GM21576 (cell line): ENCODE data around the gene PROSER3.

Experiments used
- ATAC-seq: cut with Tn5 transposase; IDR thresholded peaks from one replicate; pipeline ENCODE4 v1.9.1; 2021; ENCODE audit warnings: mild to moderate bottlenecking, moderate library complexity; ENCODE audit not compliant: unreplicated experiment

PROSER3 gene

GRCh38 chr19:35738021-35738886 is 19.7 kb upstream of the PROSER3 start:
- ATAC-seq: no peak

GRCh38 chr19:35738887-35739229 is 19.1 kb upstream of the PROSER3 start:
- ATAC-seq: no peak

GRCh38 chr19:35739275-35740107 is 18.5 kb upstream of the PROSER3 start:
- ATAC-seq: no peak

- ATAC-seq: peak; percentile 11
Observed at GRCh38 chr19:35740108-35740422, 17.9 kb upstream of the PROSER3 start.

- ATAC-seq: peak; percentile 46
Observed at GRCh38 chr19:35740423-35741202, 17.4 kb upstream of the PROSER3 start.

GRCh38 chr19:35741203-35741515 is 16.8 kb upstream of the PROSER3 start:
- no peak for ATAC-seq

GRCh38 chr19:35742121-35742724 is 15.8 kb upstream of the PROSER3 start, which contains the start of gene IGFLR1:
Gene IGFLR1, minus strand, starts transcription at chr19:35742452. Its CDS starts 1,272 bp downstream, at chr19:35741180.
- no peak for ATAC-seq

GRCh38 chr19:35743640-35744429 is 14.1 kb upstream of the PROSER3 start:
- no peak for ATAC-seq

- ATAC-seq: peak; percentile 33
Observed at GRCh38 chr19:35744430-35745327, 13.3 kb upstream of the PROSER3 start.

GRCh38 chr19:35745328-35746086 is 12.5 kb upstream of the PROSER3 start, which contains the start of the genes PSENEN and U2AF1L4:
Gene PSENEN, plus strand, starts transcription at chr19:35745651. Its CDS starts 280 bp downstream, at chr19:35745931.
Gene U2AF1L4, minus strand, starts transcription at chr19:35745418. Its CDS starts 27 bp downstream, at chr19:35745391.
- ATAC-seq: peak; percentile 36

GRCh38 chr19:35746087-35746462 is 11.9 kb upstream of the PROSER3 start:
- ATAC-seq: no peak

GRCh38 chr19:35746531-35746930 is 11.4 kb upstream of the PROSER3 start:
- no peak for ATAC-seq

- peak; percentile 65 for ATAC-seq
Observed at GRCh38 chr19:35748106-35749020, 9.6 kb upstream of the PROSER3 start, which contains the start of gene LIN37. Gene LIN37, plus strand, starts transcription at chr19:35748576. Its CDS starts 149 bp downstream, at chr19:35748725.

GRCh38 chr19:35750167-35750566 is 7.8 kb upstream of the PROSER3 start:
- ATAC-seq: no peak

GRCh38 chr19:35751839-35752745 is 5.9 kb upstream of the PROSER3 start:
- ATAC-seq: no peak

GRCh38 chr19:35752746-35753350 is 5.1 kb upstream of the PROSER3 start:
- no peak for ATAC-seq
